ENCODE results near the gene ZHX3.

DNA sequence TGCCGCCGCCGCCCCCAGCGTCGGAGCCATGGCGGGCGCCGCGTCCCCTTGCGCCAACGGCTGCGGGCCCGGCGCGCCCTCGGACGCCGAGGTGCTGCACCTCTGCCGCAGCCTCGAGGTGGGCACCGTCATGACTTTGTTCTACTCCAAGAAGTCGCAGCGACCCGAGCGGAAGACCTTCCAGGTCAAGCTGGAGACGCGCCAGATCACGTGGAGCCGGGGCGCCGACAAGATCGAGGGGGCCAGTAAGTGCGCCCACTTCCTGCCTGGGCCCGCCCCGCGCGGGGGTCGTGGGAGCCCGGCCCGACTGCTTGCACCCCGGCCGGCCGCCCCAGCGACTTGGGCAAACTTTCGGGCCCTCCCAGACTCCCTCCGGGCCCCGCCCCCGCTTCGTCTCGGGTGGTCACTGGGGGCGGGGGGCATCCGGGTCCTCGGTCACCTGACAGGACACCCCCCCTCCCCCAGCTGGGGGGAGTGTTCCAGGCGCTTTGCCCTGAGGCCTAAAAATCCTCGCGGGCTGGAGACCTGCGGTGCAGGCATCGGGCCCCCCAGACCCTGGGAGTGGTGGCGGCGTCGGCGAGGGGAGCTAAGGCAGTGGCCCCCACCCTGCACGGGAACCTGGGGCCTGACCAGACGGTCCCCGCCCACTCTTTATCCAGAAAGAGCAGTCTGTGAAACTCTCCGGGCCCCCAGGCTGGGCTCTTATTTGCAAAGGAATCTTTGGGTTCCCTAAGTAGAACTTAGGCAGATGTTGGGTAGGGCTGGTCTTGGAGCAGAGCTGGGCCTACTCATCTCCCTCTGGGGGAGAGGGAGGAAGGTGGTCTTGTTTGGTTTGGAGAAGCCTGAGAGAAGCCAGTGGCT lies 179.7 kb downstream of the ZHX3 start:
- TF ChIP-seq POLR2A (IDR thresholded peaks at IDR 0.05; ENCODE audit: low read length) = no peak
- TF ChIP-seq GATA1 (IDR thresholded peaks at IDR 0.05; ENCODE audit: low read depth, low read length) = no peak

All from erythroblast (primary cell).